Endothelial cell of umbilical vein (primary cell): Measurements from ENCODE around the gene TNFSF13. TPM values are rescaled to one million over a fixed set of nuclear protein-coding genes. Genes with fewer than 3 reads are reported as not detected.

Source experiments
- BruUV-seq: library from RNA; stranded (reverse); fragments of 400-500 nt; replicated peaks from 2 replicates; lab custom pipeline; 2021; lab: Mats Ljungman, UMichigan
- CTCF ChIA-PET: fragments of 300-600, 350-600 bp; sonication (Branson Sonifier 250); formaldehyde crosslinking; loops from one replicate; lab custom pipeline; 2021; ENCODE audit warnings: antibody characterized with exemption, inconsistent platforms; lab: Charles Lee
- POLR2A ChIA-PET: fragments of 300-600, 350-600 bp; sonication (Branson Sonifier 250); formaldehyde crosslinking; loops from one replicate; lab custom pipeline; 2021; ENCODE audit warnings: antibody characterized with exemption, inconsistent platforms; lab: Charles Lee
- DNase-seq: peaks from one replicate; pipeline ENCODE4 v3.0.0-alpha.2; 2011; ENCODE audit warnings: low read depth, low spot score
- FAIRE-seq: peaks from 2 replicates; lab custom pipeline; 2011; peaks lifted over from hg19 to GRCh38; lab: Jason Lieb, UNC
- H2AFZ ChIP-seq: 2 replicates; pipeline ENCODE4 v1.6.0; 2012; ENCODE audit warnings: low read depth, low read length, control low read depth, inconsistent platforms
- H3K27ac ChIP-seq: 2 replicates; pipeline ENCODE4 v1.5.1; 2011; ENCODE audit warnings: low read depth, mild to moderate bottlenecking, control low read depth, low read length, moderate library complexity; ENCODE audit not compliant: insufficient read depth
- H3K27me3 ChIP-seq, 2 experiments: 2 replicates each; pipeline versions ENCODE4 v1.6.0 to v1.6.1; 2011; ENCODE audit warnings: low read length in 2 of 2, mixed read lengths in 1 of 2; ENCODE audit not compliant: control insufficient read depth in 2 of 2, insufficient read depth in 2 of 2
- H3K36me3 ChIP-seq, 2 experiments: 2 replicates in 1 of 2; 3 replicates in 1 of 2; pipeline ENCODE4 v1.5.1; 2011; ENCODE audit warnings: low read length in 2 of 2, mild to moderate bottlenecking in 1 of 2, moderate library complexity in 1 of 2; ENCODE audit not compliant: control insufficient read depth in 2 of 2, insufficient read depth in 2 of 2; ENCODE audit errors: extremely low read depth in 1 of 2
- H3K4me1 ChIP-seq: 3 replicates; pipeline ENCODE4 v1.5.1; 2011; ENCODE audit warnings: mild to moderate bottlenecking, low read length; ENCODE audit not compliant: control insufficient read depth, insufficient read depth; ENCODE audit errors: extremely low read depth
- H3K4me2 ChIP-seq: 2 replicates; pipeline ENCODE4 v1.6.1; 2011; ENCODE audit warnings: low read length, control low read depth, mixed read lengths; ENCODE audit not compliant: insufficient read depth
- H3K4me3 ChIP-seq, 3 experiments: fragments of 200-600 bp in 1 of 3; sonication (generic), shearing (Covaris generic) in 1 of 3; replicated peaks in 1 of 3; 2 replicates each; pipeline ENCODE4 v1.5.1; 2011 to 2016; ENCODE audit warnings: control low read depth in 3 of 3, low read length in 3 of 3, mild to moderate bottlenecking in 2 of 3, inconsistent platforms in 1 of 3, low read depth in 1 of 3, moderate library complexity in 1 of 3; ENCODE audit not compliant: insufficient read depth in 1 of 3
- H3K79me2 ChIP-seq: 2 replicates; pipeline ENCODE4 v1.6.0; 2012; ENCODE audit warnings: low read length, inconsistent platforms; ENCODE audit not compliant: control insufficient read depth, insufficient read depth
- H3K9ac ChIP-seq: replicated peaks from 2 replicates; pipeline ENCODE3; 2011; ENCODE audit warnings: low read length, control low read depth; ENCODE audit not compliant: insufficient read depth; ENCODE audit errors: extremely low read depth
- H3K9me1 ChIP-seq: replicated peaks from 3 replicates; pipeline ENCODE4 v1.6.0; 2011; ENCODE audit warnings: mild to moderate bottlenecking, low read length; ENCODE audit not compliant: control insufficient read depth, insufficient read depth; ENCODE audit errors: extremely low read depth
- H3K9me3 ChIP-seq: replicated peaks from 2 replicates; pipeline ENCODE4 v1.5.1; 2012; ENCODE audit warnings: low read length, inconsistent platforms; ENCODE audit not compliant: control insufficient read depth, insufficient read depth
- H4K20me1 ChIP-seq: replicated peaks from 2 replicates; pipeline ENCODE3; 2011; ENCODE audit warnings: mild to moderate bottlenecking, low read length; ENCODE audit not compliant: control insufficient read depth, insufficient read depth; ENCODE audit errors: extremely low read depth
- CTCF ChIP-seq, 2 donors: IDR thresholded peaks; 1 replicate in 1 of 2; 2 replicates in 1 of 2; pipeline ENCODE4 v1.5.1; 2011; ENCODE audit warnings: low read length in 2 of 2, mild to moderate bottlenecking in 2 of 2, moderate library complexity in 2 of 2, control low read depth in 1 of 2, inconsistent platforms in 1 of 2, low read depth in 1 of 2; ENCODE audit not compliant: insufficient read depth in 1 of 2; ENCODE audit errors: extremely low read depth in 1 of 2
- EZH2 ChIP-seq: IDR thresholded peaks from 2 replicates; pipeline ENCODE4 v1.6.1; 2012; ENCODE audit warnings: borderline replicate concordance, low read depth, mild to moderate bottlenecking, moderate library complexity, low read length, inconsistent platforms; ENCODE audit not compliant: severe bottlenecking
- FOS ChIP-seq: IDR thresholded peaks from 2 replicates; pipeline ENCODE4 v1.6.1; 2011; ENCODE audit warnings: mild to moderate bottlenecking, low read length, moderate library complexity, borderline replicate concordance; ENCODE audit not compliant: insufficient read depth
- GATA2 ChIP-seq: IDR thresholded peaks from 2 replicates; pipeline ENCODE4 v1.7.0; 2011; ENCODE audit warnings: low read depth, mild to moderate bottlenecking, moderate library complexity, mixed read lengths, low read length; ENCODE audit not compliant: insufficient read length, insufficient read depth
- JUN ChIP-seq: IDR thresholded peaks from 2 replicates; pipeline ENCODE4 v1.6.1; 2011; ENCODE audit warnings: borderline replicate concordance, low read depth; ENCODE audit not compliant: insufficient read length, insufficient read depth
- MYC ChIP-seq: IDR thresholded peaks from one replicate; pipeline ENCODE4 v1.6.1; 2011; ENCODE audit warnings: mild to moderate bottlenecking, low read depth, low read length
- POLR2A ChIP-seq: IDR thresholded peaks from 2 replicates; pipeline ENCODE4 v1.6.1; 2012; ENCODE audit warnings: low read depth, mild to moderate bottlenecking, control low read depth, low read length
- POLR2AphosphoS5 ChIP-seq: IDR thresholded peaks from 2 replicates; pipeline ENCODE4 v1.6.1; 2012; ENCODE audit warnings: low read depth, mild to moderate bottlenecking, control low read depth, low read length, moderate library complexity; ENCODE audit not compliant: insufficient read depth
- dilution Hi-C: fragments of 300-500 bp; cut with MboI; formaldehyde crosslinking; loops from one replicate; pipeline ENCODE4 v1.15.0; 2019; ENCODE audit warnings: low sequenced_read_pairs; ENCODE audit not compliant: extremely low pct_ligation_motif_present
- intact Hi-C: fragments of 100-400 bp; cut with micrococcal nuclease; formaldehyde crosslinking; loops from one replicate; pipeline ENCODE4 v1.10.0; 2022
- polyA plus RNA-seq, 4 experiments: library from polyadenylated mRNA; depleted of rRNA in 3 of 4; stranded (reverse) in 3 of 4; unstranded in 1 of 4; fragments of >200 nt; gene quantifications; 2 replicates each; pipeline versions ENCODE4 v1.2.1 to v1.2.3, GENCODE V29; 2011 to 2012; ENCODE audit warnings: missing spikeins in 1 of 4
- total RNA-seq: library from RNA; stranded (reverse); gene quantifications from 2 replicates; pipeline ENCODE4 v1.2.3, GENCODE V29; 2021
- TF ChIP-seq, protein P1 (sequence below): IDR thresholded peaks from 2 replicates; pipeline ENCODE4 v1.6.1; 2011; ENCODE audit not compliant: insufficient read depth, insufficient read length

TNFSF13 gene
- total and polyA plus RNA-seq, 2 donors (not counting 3 experiments of a cell fraction or from before 2014, with no cell fraction given): 3.6 to 5.4 TPM

DNA sequence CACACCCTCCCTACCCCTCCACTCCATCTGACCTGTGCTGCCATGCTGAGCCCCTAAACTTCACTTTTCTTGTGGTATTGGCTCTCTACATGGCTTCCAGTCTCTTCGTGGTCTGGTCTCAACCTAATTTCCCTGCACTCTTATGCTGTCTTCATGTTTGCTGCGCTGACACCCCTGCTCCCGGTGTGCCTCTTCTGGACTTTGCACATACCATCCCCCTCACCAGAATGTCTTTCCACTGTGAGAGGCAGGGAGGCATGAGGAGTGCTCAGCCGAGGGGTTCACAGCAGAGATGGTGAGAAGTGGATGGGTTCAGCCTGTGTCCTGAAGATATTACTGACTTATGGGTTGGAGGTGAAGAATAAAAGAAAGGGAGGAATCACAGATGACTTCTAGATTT lies 7.2 kb upstream of the TNFSF13 start:
- Histone ChIP-seq H4K20me1 (no peaks in the 10 kb centered on the region), H3K9me3 (no peaks in the 10 kb centered on the region), H3K36me3 (no peaks in the 10 kb centered on the region), H3K27me3 (no peaks in the 10 kb centered on the region), H3K4me1 (peaks cover 10% of the 10 kb centered on the region), H2AFZ (no peak overlapping the region), H3K9me1 (no peaks in the 10 kb centered on the region), H3K9ac (no peak overlapping the region), H3K4me2 (no peak overlapping the region), H3K4me3 (no peak overlapping the region), H3K27ac (no peak overlapping the region), H3K79me2 (no peaks in the 10 kb centered on the region)
- BruUV-seq: no TSS peak
- POLR2A ChIA-PET: no interaction called here
- dilution Hi-C loops: no loop called here
- DNase-seq (no peak), FAIRE-seq (no peak)
- intact Hi-C loops: no loop called here
- CTCF ChIA-PET: interaction anchor here (1.8 to 4.7 kb wide), 2 partner anchors 9 to 37 kb away, joined by 7 to 25 read pairs; no protein-coding TSS in a partner anchor
- TF ChIP-seq EZH2: no peak
- TF ChIP-seq JUN: no peak
- TF ChIP-seq CTCF (IDR thresholded peaks at IDR 0.05; ENCODE audit: extremely low read depth in 1 of 2, insufficient read depth in 1 of 2, low read depth in 1 of 2, low read length in 2 of 2): no peak
- no peak for TF ChIP-seq POLR2A
- no peak for TF ChIP-seq FOS
- TF ChIP-seq GATA2: no peak
- no peak for TF ChIP-seq POLR2AphosphoS5
- TF ChIP-seq, protein P1, sequence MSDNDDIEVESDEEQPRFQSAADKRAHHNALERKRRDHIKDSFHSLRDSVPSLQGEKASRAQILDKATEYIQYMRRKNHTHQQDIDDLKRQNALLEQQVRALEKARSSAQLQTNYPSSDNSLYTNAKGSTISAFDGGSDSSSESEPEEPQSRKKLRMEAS: no peak
- no peak for TF ChIP-seq MYC
